ENCODE results near the gene NSUN2.
A peak's percentile ranks its signal among the peaks of the same experiment; 100 is the strongest.

- no peak for TF ChIP-seq MAX (IDR thresholded peaks at IDR 0.05)
- no peak for TF ChIP-seq FOXS1 (CRISPR knock-in tag; IDR thresholded peaks at IDR 0.05)
- TF ChIP-seq POLR2A (IDR thresholded peaks at IDR 0.05; ENCODE audit: low read length) = peak; percentile 31; the same call in 1 of the 2 replicates
- no peak for TF ChIP-seq CTCF (IDR thresholded peaks at IDR 0.05)
- no peak for TF ChIP-seq RAD21 (conservative IDR thresholded peaks at IDR 0.05 in 1 of 2, IDR thresholded peaks at IDR 0.05 in 1 of 2)
- TF ChIP-seq CEBPB (IDR thresholded peaks at IDR 0.05) = no peak
- TF ChIP-seq NR3C1 (IDR thresholded peaks at IDR 0.05) = no peak
- no peak for TF ChIP-seq HOXA7 (CRISPR knock-in tag; IDR thresholded peaks at IDR 0.05)
- no peak for TF ChIP-seq JUN (IDR thresholded peaks at IDR 0.05)
- no peak for TF ChIP-seq GATA3 (IDR thresholded peaks at IDR 0.05; ENCODE audit: borderline replicate concordance)
- no peak for TF ChIP-seq ATOH8 (CRISPR knock-in tag; IDR thresholded peaks at IDR 0.05; ENCODE audit: low read depth)
- TF ChIP-seq SMC3 (IDR thresholded peaks at IDR 0.05) = no peak
These were observed 813 bp upstream of the NSUN2 start for GRCh38 chr5:6633469-6634245.
